Measurements from ENCODE around the gene CCDC170.
"Not testable (repeated sequence)": the region's sequence is repeated elsewhere in the genome, so short reads cannot be mapped to it uniquely, and the experiment has no call there.

The CCDC170 gene

DNA sequence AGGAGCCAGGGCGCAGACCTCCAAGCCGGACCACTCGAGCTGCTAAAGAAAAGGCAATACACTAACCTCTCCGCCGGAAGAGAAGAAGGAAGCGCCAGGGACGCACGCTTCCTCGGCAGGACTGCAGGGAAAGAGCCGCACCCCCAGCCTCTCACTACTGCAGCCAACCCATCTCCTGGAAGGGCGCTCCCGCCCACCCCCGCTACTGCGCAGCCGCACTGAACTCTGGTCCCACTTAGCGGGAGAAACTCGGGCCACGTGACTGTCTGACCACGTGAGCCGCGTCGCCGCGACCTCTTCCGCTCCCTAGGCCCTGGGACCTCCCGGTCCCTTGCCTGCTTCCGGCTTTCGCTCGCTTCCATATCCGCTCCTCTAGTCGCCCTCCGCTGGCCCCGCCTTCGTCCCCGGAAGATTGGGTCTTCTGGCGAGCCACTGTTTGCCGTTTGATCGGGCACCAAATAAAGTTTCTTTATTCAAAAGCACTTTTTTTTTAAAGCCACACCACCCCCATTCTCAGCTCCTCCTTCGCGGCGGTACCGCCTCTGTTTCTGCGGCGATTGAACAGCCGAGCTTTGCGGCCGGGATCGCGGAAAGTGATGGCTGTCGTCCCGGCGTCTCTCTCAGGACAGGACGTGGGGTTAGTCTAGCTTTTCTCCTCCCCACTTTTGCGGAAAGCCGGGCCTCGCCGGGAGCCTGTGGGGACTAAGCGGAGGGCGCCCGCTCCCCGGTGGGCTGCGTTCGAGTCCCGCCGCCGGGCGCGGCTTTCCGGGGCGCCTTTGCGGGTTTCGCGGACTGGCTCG lies 41.7 kb upstream of the CCDC170 start, which contains the start of gene RMND1:
Gene RMND1, minus strand, starts transcription at position 177 of the 800 bp plus-strand sequence. CDS start 6,315 bp downstream, outside the sequence.
- no peak for TF ChIP-seq CTCF (conservative IDR thresholded peaks at IDR 0.05; ENCODE audit: low read length)
- no peak for TF ChIP-seq EZH2phosphoT487 (IDR thresholded peaks at IDR 0.05; ENCODE audit: borderline replicate concordance)
- peak within 1 kb of the TSS; percentile 91 for H2AFZ ChIP-seq (ENCODE audit: low read length)
- H4K20me1 ChIP-seq (ENCODE audit: insufficient read depth, low read length, poor library complexity, severe bottlenecking): peaks cover 13% of the 10 kb centered on the region
- H3K4me2 ChIP-seq (ENCODE audit: low read depth, low read length, poor library complexity, severe bottlenecking): peak within 1 kb of the TSS; percentile 91
- peak within 1 kb of the TSS; percentile 95 for H3K4me3 ChIP-seq (ENCODE audit: low read length, poor library complexity, severe bottlenecking)
- peaks cover 35% of the 10 kb centered on the region for H3K4me1 ChIP-seq (ENCODE audit: insufficient read depth, low read length, poor library complexity, severe bottlenecking)
- H3K9me3 ChIP-seq (ENCODE audit: insufficient read depth, low read depth, low read length): no peaks in the 10 kb centered on the region
- H3K36me3 ChIP-seq (ENCODE audit: insufficient read depth, low read length): no peaks in the 10 kb centered on the region
- no peaks in the 10 kb centered on the region for H3K9me2 ChIP-seq (replicated peaks; ENCODE audit: low read depth, low read length)
- H3K27me3 ChIP-seq (ENCODE audit: insufficient read depth, low read length, poor library complexity, severe bottlenecking): no peaks in the 10 kb centered on the region
- peaks cover 47% of the 10 kb centered on the region for H3K79me2 ChIP-seq (ENCODE audit: insufficient read depth, low read length)
- peak within 1 kb of the TSS; percentile 93 for H3K9ac ChIP-seq (ENCODE audit: low read depth, low read length, poor library complexity, severe bottlenecking)
- H3F3A ChIP-seq (ENCODE audit: low read depth): no peaks in the 10 kb centered on the region

DNA sequence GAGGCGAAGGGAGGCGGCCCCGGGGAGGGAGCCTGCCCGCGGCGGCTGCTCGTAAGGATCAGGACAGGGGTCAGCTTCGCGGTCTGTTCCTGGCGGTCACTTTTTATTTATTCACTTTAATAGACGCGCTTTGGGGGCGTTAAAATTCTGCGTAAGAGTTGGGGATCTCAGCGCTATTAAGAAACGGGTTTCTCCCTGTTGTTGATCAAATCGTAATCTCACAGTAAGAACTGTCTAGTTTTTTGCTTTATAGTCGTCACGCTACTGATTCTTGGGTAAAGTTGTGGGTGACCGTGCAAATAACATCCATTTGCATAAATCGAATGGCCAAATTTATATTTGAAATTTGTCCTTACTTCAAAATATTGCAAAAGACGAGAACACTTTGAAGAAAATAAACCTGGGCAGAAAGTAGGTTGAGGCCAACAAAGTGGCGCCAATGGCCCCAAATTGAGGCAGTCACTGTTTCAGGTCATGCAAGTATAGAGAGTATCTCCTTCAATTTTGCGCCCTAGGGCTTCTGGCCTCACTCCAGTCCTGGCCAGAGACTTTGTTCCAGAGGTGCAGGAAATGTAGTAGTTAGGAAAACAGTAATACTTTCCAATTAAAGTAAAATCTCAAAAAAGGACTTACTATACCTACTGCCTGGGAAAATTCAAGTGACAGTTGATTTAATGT lies 40.9 kb upstream of the CCDC170 start:
- TF ChIP-seq EZH2phosphoT487 (IDR thresholded peaks at IDR 0.05; ENCODE audit: borderline replicate concordance): no peak
- no peak for TF ChIP-seq CTCF (conservative IDR thresholded peaks at IDR 0.05; ENCODE audit: low read length)
- Histone ChIP-seq H3K79me2 (ENCODE audit: insufficient read depth, low read length) (peaks cover 44% of the 10 kb centered on the region), H2AFZ (ENCODE audit: low read length) (peak overlapping the region; percentile 86)

GRCh38 chr6:151455751-151456398 lies 37.9 kb upstream of the CCDC170 start:
- H3K4me3 ChIP-seq (ENCODE audit: low read length, poor library complexity, severe bottlenecking); H2AFZ ChIP-seq (ENCODE audit: low read length); H3F3A ChIP-seq (ENCODE audit: low read depth); H3K27me3 ChIP-seq (ENCODE audit: insufficient read depth, low read length, poor library complexity, severe bottlenecking); H3K36me3 ChIP-seq (ENCODE audit: insufficient read depth, low read length); H3K9me2 ChIP-seq (replicated peaks; ENCODE audit: low read depth, low read length); H3K9me3 ChIP-seq (ENCODE audit: insufficient read depth, low read depth, low read length): not testable (repeated sequence)
- Histone ChIP-seq H4K20me1 (ENCODE audit: insufficient read depth, low read length, poor library complexity, severe bottlenecking) (peaks cover 13% of the 10 kb centered on the region), H3K4me2 (ENCODE audit: low read depth, low read length, poor library complexity, severe bottlenecking) (peak overlapping the region; percentile 20), H3K79me2 (ENCODE audit: insufficient read depth, low read length) (peaks cover 37% of the 10 kb centered on the region), H3K4me1 (ENCODE audit: insufficient read depth, low read length, poor library complexity, severe bottlenecking) (peaks cover 37% of the 10 kb centered on the region), H3K9ac (ENCODE audit: low read depth, low read length, poor library complexity, severe bottlenecking) (peak overlapping the region; percentile 13)

More for the DNA sequence above, 40.9 kb upstream of the CCDC170 start:
- peak overlapping the region; percentile 95 for H3K4me3 ChIP-seq (ENCODE audit: low read length, poor library complexity, severe bottlenecking)
- peaks cover 37% of the 10 kb centered on the region for H3K4me1 ChIP-seq (ENCODE audit: insufficient read depth, low read length, poor library complexity, severe bottlenecking)
- peak overlapping the region; percentile 78 for H3K9ac ChIP-seq (ENCODE audit: low read depth, low read length, poor library complexity, severe bottlenecking)
- H3K4me2 ChIP-seq (ENCODE audit: low read depth, low read length, poor library complexity, severe bottlenecking): peak overlapping the region; percentile 83
- no peaks in the 10 kb centered on the region for H3K9me2 ChIP-seq (replicated peaks; ENCODE audit: low read depth, low read length)
- no peaks in the 10 kb centered on the region for H3F3A ChIP-seq (ENCODE audit: low read depth)
- H3K27me3 ChIP-seq (ENCODE audit: insufficient read depth, low read length, poor library complexity, severe bottlenecking): no peaks in the 10 kb centered on the region
- no peaks in the 10 kb centered on the region for H3K36me3 ChIP-seq (ENCODE audit: insufficient read depth, low read length)
- no peaks in the 10 kb centered on the region for H3K9me3 ChIP-seq (ENCODE audit: insufficient read depth, low read depth, low read length)
- H4K20me1 ChIP-seq (ENCODE audit: insufficient read depth, low read length, poor library complexity, severe bottlenecking): peaks cover 13% of the 10 kb centered on the region

All from Loucy (cell line).